Neural cell (in vitro differentiated cells): ENCODE measurements around the gene BTN1A1. TPM values are rescaled to one million over a fixed set of nuclear protein-coding genes. Genes with fewer than 3 reads are reported as not detected.
"Not testable (repeated sequence)": the region's sequence is repeated elsewhere in the genome, so short reads cannot be mapped to it uniquely, and the experiment has no call there.

Source experiments
- H2AFZ ChIP-seq: fragments of 200-600, 300-800 bp; sonication (generic), shearing (Covaris generic); 2 replicates; pipeline ENCODE4 v1.6.0; 2014; ENCODE audit warnings: low read depth, mild to moderate bottlenecking, antibody characterized with exemption, low read length, moderate library complexity
- H3F3A ChIP-seq: fragments of 200-600 bp; shearing (Covaris generic); 2 replicates; pipeline ENCODE4 v1.6.1; 2016; ENCODE audit warnings: mild to moderate bottlenecking, moderate library complexity, mixed read lengths, antibody characterized with exemption, low read length; ENCODE audit not compliant: insufficient read depth, poor library complexity, severe bottlenecking
- H3K27ac ChIP-seq: fragments of 200-600, 300-800 bp; sonication (generic), shearing (Covaris generic); 2 replicates; pipeline ENCODE4 v1.5.1; 2014; ENCODE audit warnings: mild to moderate bottlenecking, low read length, moderate library complexity
- H3K27me3 ChIP-seq: fragments of 300-800, 200-600 bp; sonication (generic), shearing (Covaris generic); 2 replicates; pipeline ENCODE4 v1.6.0; 2014; ENCODE audit warnings: mild to moderate bottlenecking, low read depth, low read length, moderate library complexity; ENCODE audit not compliant: insufficient read depth
- H3K36me3 ChIP-seq: fragments of 300-800, 200-600 bp; sonication (generic), shearing (Covaris generic); 2 replicates; pipeline ENCODE4 v1.5.1; 2014; ENCODE audit warnings: mild to moderate bottlenecking, antibody characterized with exemption, low read length, moderate library complexity; ENCODE audit not compliant: insufficient read depth
- H3K4me2 ChIP-seq: fragments of 300-800, 200-600 bp; sonication (generic), shearing (Covaris generic); 2 replicates; pipeline ENCODE4 v1.6.0; 2014; ENCODE audit warnings: mild to moderate bottlenecking, low read length
- H3K4me3 ChIP-seq: fragments of 300-800, 200-600 bp; sonication (generic), shearing (Covaris generic); 2 replicates; pipeline ENCODE4 v1.5.1; 2014; ENCODE audit warnings: mild to moderate bottlenecking, low read length, moderate library complexity
- H3K79me2 ChIP-seq: fragments of 200-600 bp; shearing (Covaris generic); replicated peaks from 2 replicates; pipeline ENCODE4 v1.6.0; 2014; ENCODE audit warnings: mild to moderate bottlenecking, low read length, moderate library complexity; ENCODE audit not compliant: insufficient read depth
- H3K9ac ChIP-seq: fragments of 300-800, 200-600 bp; sonication (generic), shearing (Covaris generic); 2 replicates; pipeline ENCODE4 v1.6.1; 2016; ENCODE audit warnings: mild to moderate bottlenecking, low read length, mixed read lengths
- H3K9me2 ChIP-seq: fragments of 200-600 bp; shearing (Covaris generic); 2 replicates; pipeline ENCODE4 v1.6.1; 2016; ENCODE audit warnings: mild to moderate bottlenecking, low read length, mixed read lengths; ENCODE audit not compliant: insufficient read depth
- H3K9me3 ChIP-seq: fragments of 200-600, 300-800 bp; sonication (generic), shearing (Covaris generic); 2 replicates; pipeline ENCODE4 v1.6.1; 2016; ENCODE audit warnings: mild to moderate bottlenecking, mixed run types, low read length, moderate library complexity, mixed read lengths
- H4K20me1 ChIP-seq: fragments of 200-600 bp; shearing (Covaris generic); 2 replicates; pipeline ENCODE4 v1.6.1; 2016; ENCODE audit warnings: mild to moderate bottlenecking, mixed run types; ENCODE audit not compliant: insufficient read depth
- EP300 ChIP-seq: fragments of 450-650 bp; conservative IDR thresholded peaks from 2 replicates; pipeline ENCODE4 v1.6.1; 2014; ENCODE audit warnings: antibody characterized with exemption, mild to moderate bottlenecking, moderate library complexity; ENCODE audit not compliant: poor library complexity, severe bottlenecking
- EZH2 ChIP-seq: fragments of 200-600, 300-800 bp; shearing (Covaris generic), sonication (generic); IDR thresholded peaks from 2 replicates; pipeline ENCODE4 v1.6.1; 2014; ENCODE audit warnings: antibody characterized with exemption, low read length, borderline replicate concordance, mild to moderate bottlenecking; ENCODE audit not compliant: insufficient read depth, poor library complexity, severe bottlenecking
- MXI1 ChIP-seq: fragments of 450-650 bp; conservative IDR thresholded peaks from 2 replicates; pipeline ENCODE4 v1.6.1; 2014; ENCODE audit warnings: antibody characterized with exemption, mild to moderate bottlenecking; ENCODE audit not compliant: poor library complexity, severe bottlenecking
- POLR2AphosphoS5 ChIP-seq: IDR thresholded peaks from 2 replicates; pipeline ENCODE4 v1.6.1; 2012
- RAD21 ChIP-seq: fragments of 450-650 bp; conservative IDR thresholded peaks from 2 replicates; pipeline ENCODE4 v1.6.1; 2014; ENCODE audit warnings: antibody characterized with exemption, mild to moderate bottlenecking, moderate library complexity
- SMC3 ChIP-seq: fragments of 450-650 bp; conservative IDR thresholded peaks from 2 replicates; pipeline ENCODE4 v1.6.1; 2014; ENCODE audit warnings: antibody characterized with exemption, mild to moderate bottlenecking, moderate library complexity; ENCODE audit not compliant: poor library complexity
- TAF1 ChIP-seq: IDR thresholded peaks from 2 replicates; pipeline ENCODE4 v1.6.1; 2012; ENCODE audit warnings: low read depth
- polyA plus RNA-seq: library from polyadenylated mRNA; depleted of rRNA; stranded (reverse); fragments of >200 nt; gene quantifications from 2 replicates; pipeline ENCODE4 v1.2.3, GENCODE V29; 2014
- TF ChIP-seq, protein P1 (sequence below): fragments of 450-650 bp; IDR thresholded peaks from 2 replicates; pipeline ENCODE4 v1.5.1; 2014; ENCODE audit warnings: antibody characterized with exemption, mild to moderate bottlenecking, moderate library complexity; ENCODE audit not compliant: poor library complexity, severe bottlenecking
- TF ChIP-seq, protein P2 (sequence below): IDR thresholded peaks from 2 replicates; pipeline ENCODE4 v1.6.1; 2012; ENCODE audit warnings: borderline replicate concordance

Gene BTN1A1
- polyA plus RNA-seq, 1 donor from 2014 or later, result not detected

DNA sequence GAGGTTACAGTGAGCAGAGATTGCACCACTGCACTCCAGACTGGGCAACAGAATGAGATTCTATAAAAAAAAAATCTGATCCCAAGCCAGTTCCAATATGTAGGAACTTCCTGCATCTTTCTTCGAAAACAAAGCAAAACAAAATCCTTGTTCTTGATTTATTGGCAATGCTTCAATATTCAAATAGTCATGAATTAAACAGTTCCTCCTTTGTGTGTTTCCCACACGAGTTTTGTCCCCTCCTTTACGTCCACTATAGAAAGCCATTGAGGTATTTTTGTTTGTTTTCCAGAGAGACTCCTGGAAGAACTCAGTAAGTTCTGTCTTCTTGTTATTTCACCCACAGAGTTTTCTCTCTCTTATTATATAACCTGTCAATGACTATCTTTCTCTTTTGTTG lies 7.6 kb downstream of the BTN1A1 start:
- no peaks in the 10 kb centered on the region for H4K20me1 ChIP-seq
- no peak overlapping the region for H3K9ac ChIP-seq
- TF ChIP-seq TAF1, result no peak
- TF ChIP-seq SMC3, result no peak
- no peak for TF ChIP-seq MXI1
- TF ChIP-seq, protein P1, sequence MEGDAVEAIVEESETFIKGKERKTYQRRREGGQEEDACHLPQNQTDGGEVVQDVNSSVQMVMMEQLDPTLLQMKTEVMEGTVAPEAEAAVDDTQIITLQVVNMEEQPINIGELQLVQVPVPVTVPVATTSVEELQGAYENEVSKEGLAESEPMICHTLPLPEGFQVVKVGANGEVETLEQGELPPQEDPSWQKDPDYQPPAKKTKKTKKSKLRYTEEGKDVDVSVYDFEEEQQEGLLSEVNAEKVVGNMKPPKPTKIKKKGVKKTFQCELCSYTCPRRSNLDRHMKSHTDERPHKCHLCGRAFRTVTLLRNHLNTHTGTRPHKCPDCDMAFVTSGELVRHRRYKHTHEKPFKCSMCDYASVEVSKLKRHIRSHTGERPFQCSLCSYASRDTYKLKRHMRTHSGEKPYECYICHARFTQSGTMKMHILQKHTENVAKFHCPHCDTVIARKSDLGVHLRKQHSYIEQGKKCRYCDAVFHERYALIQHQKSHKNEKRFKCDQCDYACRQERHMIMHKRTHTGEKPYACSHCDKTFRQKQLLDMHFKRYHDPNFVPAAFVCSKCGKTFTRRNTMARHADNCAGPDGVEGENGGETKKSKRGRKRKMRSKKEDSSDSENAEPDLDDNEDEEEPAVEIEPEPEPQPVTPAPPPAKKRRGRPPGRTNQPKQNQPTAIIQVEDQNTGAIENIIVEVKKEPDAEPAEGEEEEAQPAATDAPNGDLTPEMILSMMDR, result no peak
- no peak for TF ChIP-seq EP300
- TF ChIP-seq POLR2AphosphoS5, result no peak
- no peak for TF ChIP-seq RAD21
- no peak for TF ChIP-seq EZH2
- TF ChIP-seq, protein P2, sequence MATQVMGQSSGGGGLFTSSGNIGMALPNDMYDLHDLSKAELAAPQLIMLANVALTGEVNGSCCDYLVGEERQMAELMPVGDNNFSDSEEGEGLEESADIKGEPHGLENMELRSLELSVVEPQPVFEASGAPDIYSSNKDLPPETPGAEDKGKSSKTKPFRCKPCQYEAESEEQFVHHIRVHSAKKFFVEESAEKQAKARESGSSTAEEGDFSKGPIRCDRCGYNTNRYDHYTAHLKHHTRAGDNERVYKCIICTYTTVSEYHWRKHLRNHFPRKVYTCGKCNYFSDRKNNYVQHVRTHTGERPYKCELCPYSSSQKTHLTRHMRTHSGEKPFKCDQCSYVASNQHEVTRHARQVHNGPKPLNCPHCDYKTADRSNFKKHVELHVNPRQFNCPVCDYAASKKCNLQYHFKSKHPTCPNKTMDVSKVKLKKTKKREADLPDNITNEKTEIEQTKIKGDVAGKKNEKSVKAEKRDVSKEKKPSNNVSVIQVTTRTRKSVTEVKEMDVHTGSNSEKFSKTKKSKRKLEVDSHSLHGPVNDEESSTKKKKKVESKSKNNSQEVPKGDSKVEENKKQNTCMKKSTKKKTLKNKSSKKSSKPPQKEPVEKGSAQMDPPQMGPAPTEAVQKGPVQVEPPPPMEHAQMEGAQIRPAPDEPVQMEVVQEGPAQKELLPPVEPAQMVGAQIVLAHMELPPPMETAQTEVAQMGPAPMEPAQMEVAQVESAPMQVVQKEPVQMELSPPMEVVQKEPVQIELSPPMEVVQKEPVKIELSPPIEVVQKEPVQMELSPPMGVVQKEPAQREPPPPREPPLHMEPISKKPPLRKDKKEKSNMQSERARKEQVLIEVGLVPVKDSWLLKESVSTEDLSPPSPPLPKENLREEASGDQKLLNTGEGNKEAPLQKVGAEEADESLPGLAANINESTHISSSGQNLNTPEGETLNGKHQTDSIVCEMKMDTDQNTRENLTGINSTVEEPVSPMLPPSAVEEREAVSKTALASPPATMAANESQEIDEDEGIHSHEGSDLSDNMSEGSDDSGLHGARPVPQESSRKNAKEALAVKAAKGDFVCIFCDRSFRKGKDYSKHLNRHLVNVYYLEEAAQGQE, result no peak
- no peaks in the 10 kb centered on the region for H3K79me2 ChIP-seq
- no peaks in the 10 kb centered on the region for H3K36me3 ChIP-seq
- H3K9me2 ChIP-seq, result no peaks in the 10 kb centered on the region
- H3K27ac ChIP-seq, result no peak overlapping the region
- H3K4me2 ChIP-seq, result no peak overlapping the region
- H2AFZ ChIP-seq, result no peak overlapping the region
- no peaks in the 10 kb centered on the region for H3F3A ChIP-seq
- H3K9me3 ChIP-seq, result no peaks in the 10 kb centered on the region
- H3K4me3 ChIP-seq, result no peak overlapping the region
- H3K27me3 ChIP-seq, result peaks cover 6% of the 10 kb centered on the region

DNA sequence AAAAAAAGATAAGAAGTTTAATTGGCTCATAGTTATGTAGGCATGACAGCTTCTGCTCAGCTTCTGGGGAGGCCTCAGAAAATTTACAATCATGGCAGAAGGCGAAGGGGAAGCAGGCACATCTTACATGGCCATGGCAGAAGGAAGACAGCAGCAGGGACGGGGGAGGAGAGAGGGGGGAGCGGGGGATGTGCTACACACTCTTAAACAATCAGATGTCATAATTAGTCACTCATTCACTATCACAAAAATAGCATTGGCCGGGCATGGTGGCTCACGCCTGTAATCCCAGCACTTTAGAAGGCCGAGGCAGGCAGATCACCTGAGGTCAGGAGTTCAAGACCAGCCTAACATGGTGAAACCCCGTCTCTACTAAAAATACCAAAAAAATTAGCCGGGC lies 10.9 kb downstream of the BTN1A1 start:
- not testable (repeated sequence) for H4K20me1 ChIP-seq, H3K9me3 ChIP-seq, H3K9ac ChIP-seq, H3K4me3 ChIP-seq, H3K27ac ChIP-seq, H3K36me3 ChIP-seq, H3K4me2 ChIP-seq, H3K79me2 ChIP-seq, H3K27me3 ChIP-seq, H3K9me2 ChIP-seq, H3F3A ChIP-seq, H2AFZ ChIP-seq

DNA sequence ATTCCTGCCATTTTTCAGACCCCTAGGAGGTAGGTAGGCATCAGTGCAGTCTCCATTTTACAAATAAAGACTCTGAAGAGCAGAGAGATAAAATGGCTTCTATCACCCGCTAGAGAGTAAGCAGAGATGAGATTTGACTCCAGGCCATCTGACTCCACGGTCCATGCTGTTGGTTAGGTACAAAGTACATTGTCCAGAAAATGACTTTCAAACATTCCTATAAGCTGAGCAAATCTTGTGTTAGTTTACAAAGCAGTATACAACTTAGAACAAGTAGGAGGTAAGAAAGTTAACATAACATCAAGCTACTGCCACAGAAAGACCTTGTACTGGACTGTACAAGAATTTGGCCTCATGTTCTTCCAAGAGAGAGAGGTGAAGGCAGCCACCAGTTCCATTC lies 14.9 kb downstream of the BTN1A1 start:
- no peaks in the 10 kb centered on the region for H3F3A ChIP-seq
- H3K9me2 ChIP-seq, result no peaks in the 10 kb centered on the region
- H3K4me3 ChIP-seq, result no peak overlapping the region
- no peak for TF ChIP-seq TAF1
- no peak for TF ChIP-seq POLR2AphosphoS5
- TF ChIP-seq, protein P2, result no peak
- no peak for TF ChIP-seq RAD21
- H2AFZ ChIP-seq, result no peak overlapping the region
- no peak overlapping the region for H3K27ac ChIP-seq
- H3K27me3 ChIP-seq, result no peaks in the 10 kb centered on the region
- no peaks in the 10 kb centered on the region for H3K36me3 ChIP-seq
- H3K79me2 ChIP-seq, result no peaks in the 10 kb centered on the region
- no peak overlapping the region for H3K9ac ChIP-seq
- H3K4me2 ChIP-seq, result no peak overlapping the region
- no peaks in the 10 kb centered on the region for H4K20me1 ChIP-seq
- no peaks in the 10 kb centered on the region for H3K9me3 ChIP-seq
